IMR-90 (cell line): ENCODE results near the gene TRAPPC14.

Source experiments
- CTCF ChIP-seq: conservative IDR thresholded peaks from 2 replicates; pipeline ENCODE4 v1.5.1; 2012; ENCODE audit warnings: mild to moderate bottlenecking, low read depth, low read length, improper control_type of control experiment
- POLR2A ChIP-seq: IDR thresholded peaks from 2 replicates; pipeline ENCODE4 v1.6.1; 2012; ENCODE audit warnings: mild to moderate bottlenecking, low read depth, low read length
- RAD21 ChIP-seq: IDR thresholded peaks from 2 replicates; pipeline ENCODE4 v1.6.1; 2012; ENCODE audit warnings: low read length, improper control_type of control experiment
- SMC3 ChIP-seq: fragments of 150-350 bp; IDR thresholded peaks from 2 replicates; pipeline ENCODE4 v1.6.1; 2016; ENCODE audit warnings: low read depth, mild to moderate bottlenecking, antibody characterized with exemption, low read length, moderate library complexity
- USF2 ChIP-seq: fragments of 150-350 bp; IDR thresholded peaks from 2 replicates; pipeline ENCODE4 v1.6.1; 2017; ENCODE audit warnings: mild to moderate bottlenecking, antibody characterized with exemption, low read length, low read depth

GRCh38 chr7:100119072-100119969 is 39.2 kb downstream of the TRAPPC14 start, which contains the start of the genes CNPY4 and TAF6:
- TF ChIP-seq SMC3 (no peak), POLR2A (no peak), USF2 (peak; percentile 24; the same call in 1 of the 2 replicates), CTCF (no peak), RAD21 (no peak)
